ENCODE results near the gene ERMARD.
A peak's percentile ranks its signal among the peaks of the same experiment; 100 is the strongest.

Gene ERMARD

GRCh38 chr6:169792306-169793015 lies 41.0 kb downstream of the ERMARD start:
- TF ChIP-seq CTCF (IDR thresholded peaks at IDR 0.05; ENCODE audit: low read depth, low read length) = no peak
- no peak for TF ChIP-seq MAX (IDR thresholded peaks at IDR 0.05; ENCODE audit: low read depth, low read length)
- no peak for TF ChIP-seq POLR2A (IDR thresholded peaks at IDR 0.05; ENCODE audit: extremely low read depth, insufficient read length)
- no peak for TF ChIP-seq MYC (IDR thresholded peaks at IDR 0.05; ENCODE audit: low read depth, low read length)
- no peak for DNase-seq (ENCODE audit: low read depth)
- H3K4me3 ChIP-seq (ENCODE audit: low read depth, low read length) = no peak overlapping the region

- no peak for DNase-seq (ENCODE audit: low read depth)
- TF ChIP-seq CTCF (IDR thresholded peaks at IDR 0.05; ENCODE audit: low read depth, low read length) (no peak), POLR2A (IDR thresholded peaks at IDR 0.05; ENCODE audit: extremely low read depth, insufficient read length) (no peak), MYC (IDR thresholded peaks at IDR 0.05; ENCODE audit: low read depth, low read length) (no peak)
- no peak overlapping the region for H3K4me3 ChIP-seq (ENCODE audit: low read depth, low read length)
These were observed 42.0 kb downstream of the ERMARD start for GRCh38 chr6:169793408-169793807.

GRCh38 chr6:169794317-169795055 lies 43.1 kb downstream of the ERMARD start:
- no peak for DNase-seq (ENCODE audit: low read depth)
- no peak for TF ChIP-seq MYC (IDR thresholded peaks at IDR 0.05; ENCODE audit: low read depth, low read length)
- TF ChIP-seq MAX (IDR thresholded peaks at IDR 0.05; ENCODE audit: low read depth, low read length) = no peak
- no peak for TF ChIP-seq CTCF (IDR thresholded peaks at IDR 0.05; ENCODE audit: low read depth, low read length)
- no peak for TF ChIP-seq POLR2A (IDR thresholded peaks at IDR 0.05; ENCODE audit: extremely low read depth, insufficient read length)
- H3K4me3 ChIP-seq (ENCODE audit: low read depth, low read length) = no peak overlapping the region

- DNase-seq (ENCODE audit: low read depth) = peak; percentile 65
- TF ChIP-seq MAX (IDR thresholded peaks at IDR 0.05; ENCODE audit: low read depth, low read length) = peak; percentile 9; the same call in 1 of the 2 replicates
- no peak for TF ChIP-seq CTCF (IDR thresholded peaks at IDR 0.05; ENCODE audit: low read depth, low read length)
- TF ChIP-seq MYC (IDR thresholded peaks at IDR 0.05; ENCODE audit: low read depth, low read length) = no peak; the same call in 1 of the 2 replicates
- TF ChIP-seq POLR2A (IDR thresholded peaks at IDR 0.05; ENCODE audit: extremely low read depth, insufficient read length) = no peak
- no peak overlapping the region for H3K4me3 ChIP-seq (ENCODE audit: low read depth, low read length)
These were observed 43.8 kb downstream of the ERMARD start for GRCh38 chr6:169795196-169795595.

- TF ChIP-seq MAX (IDR thresholded peaks at IDR 0.05; ENCODE audit: low read depth, low read length) (no peak), POLR2A (IDR thresholded peaks at IDR 0.05; ENCODE audit: extremely low read depth, insufficient read length) (no peak), MYC (IDR thresholded peaks at IDR 0.05; ENCODE audit: low read depth, low read length) (no peak), CTCF (IDR thresholded peaks at IDR 0.05; ENCODE audit: low read depth, low read length) (no peak)
- no peak overlapping the region for H3K4me3 ChIP-seq (ENCODE audit: low read depth, low read length)
- DNase-seq (ENCODE audit: low read depth) = no peak
These were observed 47.5 kb downstream of the ERMARD start for GRCh38 chr6:169798764-169799473.

Measured in NB4 (cell line).